Inferior parietal cortex (tissue), 1 donor: ENCODE data around the gene TBC1D4.
"Not testable (repeated sequence)": the region's sequence is repeated elsewhere in the genome, so short reads cannot be mapped to it uniquely, and the experiment has no call there.

Experiments
- DNase-seq: peaks from one replicate; pipeline ENCODE4 v3.0.0-alpha.2; 2016; ENCODE audit errors: extremely low spot score

The TBC1D4 gene

DNA sequence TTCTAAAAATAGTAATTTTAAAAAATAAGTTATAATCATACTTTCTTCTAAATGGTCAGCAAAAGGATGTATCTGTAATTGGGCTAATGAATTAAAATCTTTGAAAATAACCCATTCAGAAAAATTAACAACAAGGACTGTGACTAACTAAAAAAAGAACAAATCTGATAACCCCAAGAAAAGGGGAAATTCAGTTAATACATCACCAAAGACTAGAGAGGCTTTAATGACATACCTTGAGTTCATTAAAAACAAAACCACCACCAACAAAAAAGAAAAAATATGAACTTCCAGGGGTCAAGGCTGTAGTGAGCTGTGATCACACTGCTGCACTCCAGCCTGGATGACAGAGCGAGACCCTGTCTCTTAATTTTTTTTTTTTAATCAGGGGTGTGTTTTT, 121.8 kb downstream of the TBC1D4 start:
- DNase-seq: no peak

- DNase-seq: no peak
Measured at GRCh38 chr13:75359266-75359665, 122.7 kb downstream of the TBC1D4 start.

DNA sequence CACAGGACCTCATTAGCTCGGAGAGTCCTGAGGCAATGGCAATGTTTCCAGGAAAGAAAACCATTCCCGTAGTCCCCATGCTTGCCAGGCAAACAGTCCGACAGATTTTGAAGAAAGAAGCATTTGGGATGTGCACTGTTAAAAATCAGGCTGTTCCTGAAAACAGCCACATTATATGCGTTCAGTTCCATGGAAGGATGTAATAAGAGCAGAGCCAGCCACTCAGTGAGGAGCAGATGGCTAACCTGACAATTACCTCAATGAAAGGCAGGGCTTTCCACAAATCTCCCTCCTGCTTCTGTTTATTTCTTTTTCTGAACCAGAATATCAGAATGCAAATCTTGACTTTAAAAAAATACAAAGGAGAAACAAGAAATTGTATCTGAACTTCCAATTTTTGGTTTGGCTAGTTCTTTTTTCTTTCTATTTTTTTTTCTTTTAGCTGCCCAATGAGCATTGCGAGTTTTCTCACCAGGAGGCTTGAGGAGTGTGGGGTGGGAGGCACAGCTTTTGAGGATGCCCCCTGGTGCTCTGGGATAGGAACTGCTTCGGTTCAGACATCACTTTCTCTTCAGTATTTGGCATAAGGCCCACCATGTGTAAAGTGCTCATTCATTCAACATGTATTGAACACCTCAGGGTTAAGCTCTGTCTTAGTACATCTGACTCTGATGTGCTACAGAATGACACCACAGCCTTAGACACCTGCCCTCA, 124.2 kb downstream of the TBC1D4 start:
- DNase-seq: no peak

- no peak for DNase-seq
Measured at GRCh38 chr13:75356421-75356820, 125.5 kb downstream of the TBC1D4 start.

GRCh38 chr13:75355609-75356008, 126.4 kb downstream of the TBC1D4 start:
- no peak for DNase-seq

DNA sequence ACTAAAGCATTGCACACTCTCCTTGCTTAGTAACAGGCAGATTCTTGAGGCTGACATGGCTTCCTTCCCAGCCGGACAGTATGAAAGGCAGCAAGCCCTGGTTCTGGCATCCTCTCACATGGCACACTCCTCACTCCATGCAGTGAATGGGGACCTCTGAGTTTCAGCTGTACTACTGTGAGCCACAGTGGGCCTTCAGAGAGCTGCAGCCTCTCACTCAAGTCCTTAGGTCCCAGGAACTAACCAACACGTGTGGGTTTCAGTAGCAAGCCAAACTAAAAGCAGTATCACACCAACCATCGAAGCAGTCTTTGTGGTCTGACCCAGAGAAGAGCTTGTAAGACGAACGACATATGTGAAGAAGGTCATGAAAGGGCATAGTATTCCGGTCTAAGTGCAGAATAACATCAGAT, 128.2 kb downstream of the TBC1D4 start:
- no peak for DNase-seq

GRCh38 chr13:75352641-75353327, 129.2 kb downstream of the TBC1D4 start:
- no peak for DNase-seq

GRCh38 chr13:75351538-75351937, 130.4 kb downstream of the TBC1D4 start:
- DNase-seq: not testable (repeated sequence)

DNA sequence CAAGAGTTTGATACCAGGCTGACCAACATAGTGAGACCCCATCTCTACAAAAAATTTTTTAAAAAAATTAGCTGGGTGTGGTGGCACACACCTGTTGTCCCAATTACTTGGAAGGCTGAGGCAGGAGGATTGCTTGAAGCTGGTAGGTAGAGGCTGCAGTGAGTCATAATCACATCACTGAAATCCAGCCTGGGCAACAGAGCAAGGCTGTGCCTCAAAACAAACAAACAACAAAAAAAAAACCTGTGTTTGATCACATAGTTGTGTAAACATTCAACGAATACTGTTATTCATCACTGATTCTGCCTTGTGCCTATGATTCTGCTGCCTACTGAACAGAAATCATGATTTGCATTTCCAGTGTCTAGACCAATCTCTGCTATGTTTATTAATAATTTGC, 134.0 kb downstream of the TBC1D4 start:
- DNase-seq: no peak

DNA sequence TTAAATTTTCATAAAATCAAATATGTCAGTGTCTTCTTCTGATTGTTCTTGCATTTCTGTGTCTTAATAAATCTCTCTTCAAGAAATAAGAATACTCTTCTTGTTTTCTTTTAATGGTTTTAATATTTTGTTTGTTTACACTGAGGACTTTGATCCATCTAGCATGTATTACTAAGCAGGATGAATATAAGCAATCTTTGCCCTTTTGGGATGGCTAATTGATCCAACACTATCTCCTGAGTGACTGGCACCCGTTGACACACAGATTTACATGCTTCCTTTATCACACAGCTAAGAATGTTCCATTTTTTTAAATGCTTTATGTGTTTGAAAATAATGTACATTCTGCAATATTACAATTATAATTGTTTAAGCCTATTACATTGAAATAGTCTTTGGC, 134.5 kb downstream of the TBC1D4 start:
- no peak for DNase-seq

GRCh38 chr13:75345193-75345592, 136.8 kb downstream of the TBC1D4 start:
- no peak for DNase-seq

- no peak for DNase-seq
Measured at GRCh38 chr13:75341028-75341427, 140.9 kb downstream of the TBC1D4 start.

DNA sequence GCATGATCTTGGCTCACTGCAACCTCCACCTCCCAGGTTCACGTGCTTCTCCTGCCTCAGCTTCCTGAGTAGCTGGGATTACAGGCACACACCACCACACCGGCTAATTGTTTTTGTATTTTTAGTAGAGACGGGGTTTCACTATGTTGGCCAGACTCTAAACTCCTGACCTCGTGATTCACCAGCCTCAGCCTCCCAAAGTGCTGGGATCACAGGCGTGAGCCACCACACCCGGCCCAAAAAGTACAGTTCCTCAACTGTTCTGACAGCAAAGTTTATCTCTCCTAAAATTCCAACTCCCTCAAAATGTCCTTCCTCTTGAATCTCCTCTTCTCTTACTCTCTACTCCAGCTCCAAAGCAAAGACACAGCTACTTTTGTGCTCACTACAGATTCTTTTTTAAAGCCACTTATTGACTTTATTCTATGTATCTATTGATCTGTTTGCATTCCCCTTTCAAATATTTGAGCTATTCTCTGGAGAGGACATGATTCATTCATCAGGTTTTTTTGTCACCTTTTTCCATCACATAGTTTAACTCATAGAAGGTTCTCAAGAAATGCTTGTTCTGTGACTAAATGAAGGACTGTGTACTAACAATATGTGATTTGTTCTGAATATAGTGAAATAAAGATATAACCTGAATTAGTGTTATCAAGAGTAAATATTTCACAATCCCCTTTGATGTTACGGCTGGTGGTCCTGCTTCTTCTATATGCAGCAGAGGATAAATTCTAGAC, 142.2 kb downstream of the TBC1D4 start:
- no peak for DNase-seq

GRCh38 chr13:75334634-75335447, 147.1 kb downstream of the TBC1D4 start:
- no peak for DNase-seq

- DNase-seq: no peak
Measured at GRCh38 chr13:75333103-75333502, 148.9 kb downstream of the TBC1D4 start.

DNA sequence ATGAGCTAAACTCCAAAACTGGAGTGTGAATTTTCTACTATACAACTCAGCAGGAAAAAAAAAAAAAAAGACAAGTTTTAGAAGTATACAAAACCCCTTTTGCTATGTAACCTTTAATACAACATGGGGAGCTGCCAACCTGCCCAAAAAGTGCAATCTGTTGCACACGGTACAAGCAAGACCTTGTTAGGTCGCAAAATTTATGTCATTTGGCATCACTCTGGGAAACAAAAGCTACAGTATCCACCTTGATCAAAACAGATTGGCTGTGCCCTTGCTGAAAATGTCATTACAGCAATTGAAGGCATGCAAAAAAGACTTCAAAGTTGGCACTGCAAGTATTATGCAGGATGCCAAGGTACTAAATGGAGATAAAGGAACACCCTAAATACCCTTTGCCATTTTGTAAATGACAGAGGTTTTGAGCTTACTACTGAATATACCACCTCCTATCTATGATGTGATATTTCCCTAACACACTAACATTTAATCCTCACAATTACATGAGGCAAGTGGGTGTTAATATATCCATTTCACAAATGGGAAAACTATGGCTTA, 150.1 kb downstream of the TBC1D4 start:
- DNase-seq: no peak

DNA sequence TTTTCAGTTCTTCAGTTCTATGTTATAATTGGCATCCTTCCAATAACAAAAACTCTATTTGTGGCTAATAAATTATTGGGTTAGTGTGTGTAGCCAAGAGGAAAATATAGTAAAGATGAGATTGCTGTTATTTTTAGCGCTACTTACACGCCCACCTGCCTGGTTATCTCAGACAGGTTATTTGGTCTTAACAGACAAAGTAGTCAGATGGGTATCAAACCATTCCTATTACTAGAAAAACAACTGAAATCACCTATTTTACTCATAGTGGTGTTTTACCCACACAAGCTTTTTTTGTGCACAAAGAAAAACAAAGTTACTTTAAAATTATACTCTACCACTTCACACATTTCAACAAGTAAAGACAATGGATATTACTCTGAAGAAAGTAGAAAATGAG, 151.2 kb downstream of the TBC1D4 start:
- no peak for DNase-seq

DNA sequence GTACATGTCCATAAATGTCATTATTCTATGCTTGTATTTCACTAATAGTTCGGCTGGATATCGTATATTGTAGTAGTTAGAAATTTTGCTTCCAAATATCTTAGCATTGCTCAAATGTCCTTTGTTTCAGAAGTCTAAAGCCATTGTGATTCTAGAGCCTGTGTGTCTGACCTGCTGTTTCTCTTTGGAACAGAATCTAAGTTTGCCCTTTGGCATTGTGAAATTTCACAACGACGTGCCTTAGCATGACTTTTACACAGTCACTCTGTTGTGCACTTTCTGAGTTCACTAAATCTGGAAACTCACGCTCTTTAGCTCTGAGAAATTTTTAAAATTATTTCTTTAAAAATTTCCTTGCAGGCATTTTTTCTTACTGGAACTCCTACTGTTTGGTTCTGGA, 152.2 kb downstream of the TBC1D4 start:
- DNase-seq: no peak

DNA sequence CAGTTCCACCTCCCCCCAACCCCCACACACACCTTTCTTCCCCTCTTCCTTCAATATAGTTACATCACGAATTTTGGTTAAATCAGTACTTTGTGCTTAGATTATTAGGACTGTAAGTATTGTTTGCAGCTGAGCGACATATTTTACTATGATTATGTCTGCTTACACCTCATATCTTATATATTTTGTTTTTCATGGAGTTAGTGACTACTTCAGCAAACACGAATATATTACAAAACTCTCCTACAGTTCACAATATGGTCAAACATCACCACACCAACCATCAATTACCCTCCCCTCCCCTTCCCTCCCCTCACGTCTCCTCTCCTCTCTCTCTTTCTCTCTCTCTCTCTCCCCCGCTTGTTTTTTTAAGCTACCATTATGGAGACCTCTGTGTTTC, 152.9 kb downstream of the TBC1D4 start:
- DNase-seq: no peak

DNA sequence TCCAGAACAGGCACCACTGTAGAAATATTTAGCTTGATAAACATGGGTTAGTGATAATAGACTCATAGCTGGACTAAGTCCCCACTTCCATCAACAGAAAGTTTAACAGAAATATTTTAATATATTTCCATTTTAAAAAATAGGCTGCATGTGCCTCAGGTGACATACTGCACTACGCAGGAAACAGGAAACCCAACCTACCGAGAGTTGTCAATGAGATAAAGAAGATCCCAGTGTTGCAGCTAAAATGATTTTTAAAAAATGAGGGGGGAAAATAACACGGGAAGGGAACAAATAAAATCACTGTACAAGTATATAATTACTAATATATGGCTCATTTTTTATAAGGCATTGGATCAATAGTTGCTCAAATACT, 154.8 kb downstream of the TBC1D4 start:
- no peak for DNase-seq
